Transverse colon (tissue), 3 donors: ENCODE measurements around the gene ZNF92.

ENCODE experiments used
- EP300 ChIP-seq: sonication (generic); formaldehyde crosslinking; IDR thresholded peaks from one replicate; pipeline ENCODE4 v1.6.1; 2017; ENCODE audit warnings: antibody characterized with exemption, low read depth
- TF ChIP-seq, protein P1 (sequence below), 5 experiments: fragments of 200-600 bp in 3 of 5; fragments of 450-650 bp in 2 of 5; sonication (generic) in 3 of 5; IDR thresholded peaks; 1 replicate in 2 of 5; 2 replicates in 3 of 5; pipeline ENCODE4 v1.5.1; 2016 to 2017; ENCODE audit warnings: antibody characterized with exemption in 5 of 5, inconsistent platforms in 3 of 5, mild to moderate bottlenecking in 2 of 5, moderate library complexity in 1 of 5

DNA sequence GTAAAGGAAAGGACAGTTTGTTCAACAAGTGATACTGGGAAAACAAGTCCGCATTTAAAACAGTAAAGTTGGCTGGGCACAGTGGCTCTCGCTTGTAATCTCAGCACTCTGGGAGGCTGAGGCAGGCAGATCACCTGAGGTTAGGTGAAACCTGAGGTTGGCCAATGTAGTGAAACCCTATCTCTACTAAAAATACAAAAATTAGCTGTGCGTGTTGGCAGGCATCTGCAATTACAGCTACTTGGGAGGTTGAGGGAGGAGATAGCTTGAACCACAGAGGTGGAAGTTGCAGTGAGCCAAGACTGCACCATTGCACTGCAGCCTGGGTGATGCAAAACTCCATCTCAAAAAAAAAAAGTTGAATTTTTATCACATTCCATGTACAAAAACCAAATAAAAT lies 35.7 kb downstream of the ZNF92 start:
- TF ChIP-seq EP300 = no peak
- TF ChIP-seq, protein P1, sequence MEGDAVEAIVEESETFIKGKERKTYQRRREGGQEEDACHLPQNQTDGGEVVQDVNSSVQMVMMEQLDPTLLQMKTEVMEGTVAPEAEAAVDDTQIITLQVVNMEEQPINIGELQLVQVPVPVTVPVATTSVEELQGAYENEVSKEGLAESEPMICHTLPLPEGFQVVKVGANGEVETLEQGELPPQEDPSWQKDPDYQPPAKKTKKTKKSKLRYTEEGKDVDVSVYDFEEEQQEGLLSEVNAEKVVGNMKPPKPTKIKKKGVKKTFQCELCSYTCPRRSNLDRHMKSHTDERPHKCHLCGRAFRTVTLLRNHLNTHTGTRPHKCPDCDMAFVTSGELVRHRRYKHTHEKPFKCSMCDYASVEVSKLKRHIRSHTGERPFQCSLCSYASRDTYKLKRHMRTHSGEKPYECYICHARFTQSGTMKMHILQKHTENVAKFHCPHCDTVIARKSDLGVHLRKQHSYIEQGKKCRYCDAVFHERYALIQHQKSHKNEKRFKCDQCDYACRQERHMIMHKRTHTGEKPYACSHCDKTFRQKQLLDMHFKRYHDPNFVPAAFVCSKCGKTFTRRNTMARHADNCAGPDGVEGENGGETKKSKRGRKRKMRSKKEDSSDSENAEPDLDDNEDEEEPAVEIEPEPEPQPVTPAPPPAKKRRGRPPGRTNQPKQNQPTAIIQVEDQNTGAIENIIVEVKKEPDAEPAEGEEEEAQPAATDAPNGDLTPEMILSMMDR (IDR thresholded peaks at IDR 0.05) = no peak
